ENCODE results near the gene ALPK1.
"Not testable (repeated sequence)": the region's sequence is repeated elsewhere in the genome, so short reads cannot be mapped to it uniquely, and the experiment has no call there.

The ALPK1 gene

GRCh38 chr4:112289407-112290253 is 7.5 kb upstream of the ALPK1 start:
- H3K9ac ChIP-seq: no peak overlapping the region
- H3K4me2 ChIP-seq (ENCODE audit: low read length): no peak overlapping the region
- H3K27ac ChIP-seq: no peak overlapping the region
- no peak overlapping the region for H2AFZ ChIP-seq
- no peaks in the 10 kb centered on the region for H3K27me3 ChIP-seq (ENCODE audit: control insufficient read depth, insufficient read depth, low read length)
- H3K9me3 ChIP-seq (ENCODE audit: control insufficient read depth, low read length): no peaks in the 10 kb centered on the region
- H3K4me1 ChIP-seq: no peaks in the 10 kb centered on the region
- no peaks in the 10 kb centered on the region for H3K79me2 ChIP-seq
- no peak overlapping the region for H3K4me3 ChIP-seq (ENCODE audit: low read depth, low read length)
- TF ChIP-seq, protein P1, sequence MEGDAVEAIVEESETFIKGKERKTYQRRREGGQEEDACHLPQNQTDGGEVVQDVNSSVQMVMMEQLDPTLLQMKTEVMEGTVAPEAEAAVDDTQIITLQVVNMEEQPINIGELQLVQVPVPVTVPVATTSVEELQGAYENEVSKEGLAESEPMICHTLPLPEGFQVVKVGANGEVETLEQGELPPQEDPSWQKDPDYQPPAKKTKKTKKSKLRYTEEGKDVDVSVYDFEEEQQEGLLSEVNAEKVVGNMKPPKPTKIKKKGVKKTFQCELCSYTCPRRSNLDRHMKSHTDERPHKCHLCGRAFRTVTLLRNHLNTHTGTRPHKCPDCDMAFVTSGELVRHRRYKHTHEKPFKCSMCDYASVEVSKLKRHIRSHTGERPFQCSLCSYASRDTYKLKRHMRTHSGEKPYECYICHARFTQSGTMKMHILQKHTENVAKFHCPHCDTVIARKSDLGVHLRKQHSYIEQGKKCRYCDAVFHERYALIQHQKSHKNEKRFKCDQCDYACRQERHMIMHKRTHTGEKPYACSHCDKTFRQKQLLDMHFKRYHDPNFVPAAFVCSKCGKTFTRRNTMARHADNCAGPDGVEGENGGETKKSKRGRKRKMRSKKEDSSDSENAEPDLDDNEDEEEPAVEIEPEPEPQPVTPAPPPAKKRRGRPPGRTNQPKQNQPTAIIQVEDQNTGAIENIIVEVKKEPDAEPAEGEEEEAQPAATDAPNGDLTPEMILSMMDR (IDR thresholded peaks at IDR 0.05): no peak
- H3K36me3 ChIP-seq (ENCODE audit: control insufficient read depth, insufficient read depth, low read length): no peaks in the 10 kb centered on the region

DNA sequence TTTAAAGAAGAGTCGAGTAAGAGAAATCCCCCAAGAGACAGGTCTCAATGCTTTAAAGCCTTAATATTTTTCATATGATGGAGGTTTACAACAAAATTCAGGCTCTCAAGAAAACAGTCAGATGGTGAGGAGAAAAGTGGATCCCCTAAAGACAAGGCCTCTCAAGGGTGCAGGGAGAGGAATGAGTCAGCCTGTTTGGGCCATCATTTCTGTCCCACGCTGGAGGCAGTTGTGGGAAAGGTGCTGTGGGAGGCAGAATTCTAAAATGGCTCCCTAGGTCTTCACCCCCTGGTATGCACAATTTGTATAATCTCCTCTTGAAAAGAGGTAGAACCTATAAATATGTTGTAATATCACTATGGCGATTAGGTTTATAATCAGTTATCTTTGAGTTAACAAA is 6.8 kb upstream of the ALPK1 start:
- Histone ChIP-seq H3K79me2 (no peaks in the 10 kb centered on the region), H3K36me3 (ENCODE audit: control insufficient read depth, insufficient read depth, low read length) (no peaks in the 10 kb centered on the region), H3K27ac (no peak overlapping the region), H3K27me3 (ENCODE audit: control insufficient read depth, insufficient read depth, low read length) (no peaks in the 10 kb centered on the region), H3K9ac (no peak overlapping the region), H3K4me2 (ENCODE audit: low read length) (no peak overlapping the region), H3K4me1 (no peaks in the 10 kb centered on the region), H2AFZ (no peak overlapping the region), H3K4me3 (ENCODE audit: low read depth, low read length) (no peak overlapping the region), H3K9me3 (ENCODE audit: control insufficient read depth, low read length) (no peaks in the 10 kb centered on the region)
- TF ChIP-seq, protein P1 (IDR thresholded peaks at IDR 0.05): no peak

GRCh38 chr4:112299721-112300120 is 2.6 kb downstream of the ALPK1 start:
- no peaks in the 10 kb centered on the region for H3K27me3 ChIP-seq (ENCODE audit: control insufficient read depth, insufficient read depth, low read length)
- no peak overlapping the region for H3K4me2 ChIP-seq (ENCODE audit: low read length)
- TF ChIP-seq, protein P1 (IDR thresholded peaks at IDR 0.05): no peak
- no peak overlapping the region for H3K27ac ChIP-seq
- H3K79me2 ChIP-seq: no peaks in the 10 kb centered on the region
- H3K36me3 ChIP-seq (ENCODE audit: control insufficient read depth, insufficient read depth, low read length): no peaks in the 10 kb centered on the region
- no peak overlapping the region for H2AFZ ChIP-seq
- H3K4me3 ChIP-seq (ENCODE audit: low read depth, low read length): no peak overlapping the region
- no peaks in the 10 kb centered on the region for H3K4me1 ChIP-seq
- no peak overlapping the region for H3K9ac ChIP-seq
- no peaks in the 10 kb centered on the region for H3K9me3 ChIP-seq (ENCODE audit: control insufficient read depth, low read length)

- Histone ChIP-seq H3K27ac (no peak overlapping the region), H3K4me2 (ENCODE audit: low read length) (no peak overlapping the region), H3K27me3 (ENCODE audit: control insufficient read depth, insufficient read depth, low read length) (no peaks in the 10 kb centered on the region), H3K9me3 (ENCODE audit: control insufficient read depth, low read length) (no peaks in the 10 kb centered on the region), H3K36me3 (ENCODE audit: control insufficient read depth, insufficient read depth, low read length) (no peaks in the 10 kb centered on the region), H3K4me3 (ENCODE audit: low read depth, low read length) (no peak overlapping the region), H2AFZ (no peak overlapping the region), H3K4me1 (no peaks in the 10 kb centered on the region), H3K79me2 (no peaks in the 10 kb centered on the region), H3K9ac (no peak overlapping the region)
- TF ChIP-seq, protein P1 (IDR thresholded peaks at IDR 0.05): no peak
These were observed 5.4 kb downstream of the ALPK1 start for GRCh38 chr4:112302320-112303274.

GRCh38 chr4:112305477-112305876 is 8.3 kb downstream of the ALPK1 start:
- not testable (repeated sequence) for H3K9me3 ChIP-seq (ENCODE audit: control insufficient read depth, low read length); H3K9ac ChIP-seq; H2AFZ ChIP-seq; H3K79me2 ChIP-seq; H3K36me3 ChIP-seq (ENCODE audit: control insufficient read depth, insufficient read depth, low read length); H3K4me3 ChIP-seq (ENCODE audit: low read depth, low read length); H3K4me2 ChIP-seq (ENCODE audit: low read length); H3K27me3 ChIP-seq (ENCODE audit: control insufficient read depth, insufficient read depth, low read length); H3K27ac ChIP-seq; H3K4me1 ChIP-seq

- not testable (repeated sequence) for H3K4me3 ChIP-seq (ENCODE audit: low read depth, low read length); H3K4me2 ChIP-seq (ENCODE audit: low read length); H3K4me1 ChIP-seq; H3K9me3 ChIP-seq (ENCODE audit: control insufficient read depth, low read length); H3K79me2 ChIP-seq; H3K36me3 ChIP-seq (ENCODE audit: control insufficient read depth, insufficient read depth, low read length); H3K9ac ChIP-seq; H3K27ac ChIP-seq; H3K27me3 ChIP-seq (ENCODE audit: control insufficient read depth, insufficient read depth, low read length)
- H2AFZ ChIP-seq: peak overlapping the region; percentile 53
These were observed 12.2 kb downstream of the ALPK1 start for GRCh38 chr4:112309263-112309791.

Data from parathyroid adenoma (tissue), 2 donors.